Lower lobe of right lung (tissue), 2 donors: Measurements from ENCODE around the gene WIPI1. TPM values are rescaled to one million over a fixed set of nuclear protein-coding genes. Genes with fewer than 3 reads are reported as not detected.

Experiments
- ATAC-seq, 2 donors: fragments of 200-7000 bp; cut with Tn5 transposase; one replicate each; pipeline ENCODE4 v1.9.1; 2020 to 2022; ENCODE audit warnings: mild to moderate bottlenecking in 2 of 2, moderate library complexity in 2 of 2
- DNase-seq: peaks from one replicate; pipeline ENCODE4 v3.0.0-alpha.2; 2020
- H3K27ac ChIP-seq: fragments of 200-600 bp; one replicate; pipeline ENCODE4 v1.8.0; 2022
- H3K27me3 ChIP-seq: fragments of 200-600 bp; one replicate; pipeline ENCODE4 v1.8.0; 2022; ENCODE audit warnings: low read depth
- H3K36me3 ChIP-seq: fragments of 200-600 bp; one replicate; pipeline ENCODE4 v1.8.0; 2022; ENCODE audit warnings: mild to moderate bottlenecking
- H3K4me1 ChIP-seq: fragments of 200-600 bp; one replicate; pipeline ENCODE4 v1.8.0; 2022
- H3K4me3 ChIP-seq: fragments of 200-600 bp; one replicate; pipeline ENCODE4 v1.8.0; 2022; ENCODE audit warnings: mild to moderate bottlenecking
- H3K9me3 ChIP-seq: fragments of 200-600 bp; one replicate; pipeline ENCODE4 v1.8.0; 2022
- CTCF ChIP-seq: fragments of 200-600 bp; IDR thresholded peaks from one replicate; pipeline ENCODE4 v1.8.0; 2022; ENCODE audit warnings: antibody characterized with exemption, mild to moderate bottlenecking
- intact Hi-C: fragments of 100-400 bp; cut with DNase I; formaldehyde crosslinking; loops from one replicate; pipeline ENCODE4 v1.11.0; 2022
- total RNA-seq: library from RNA; stranded (reverse); fragmentation: NEBNext Ultra II Directional; extraction: Animal tissue kit (Norgen Biotek cat#: 25700); gene quantifications from one replicate; pipeline ENCODE4 v1.2.1, GENCODE V29; 2021
- donor health status: DM: no; HTN: yes; CAD: no; lungs with severe emphysema.

The WIPI1 gene
- total RNA-seq, 1 donor from 2014 or later: 37.5 TPM

- peaks cover 57% of the 10 kb centered on the region for H3K4me1 ChIP-seq
- H3K36me3 ChIP-seq: peaks cover 38% of the 10 kb centered on the region
- H3K4me3 ChIP-seq: no peak overlapping the region
- H3K27me3 ChIP-seq: no peaks in the 10 kb centered on the region
- peak; percentile 25 to 49 for ATAC-seq
- H3K9me3 ChIP-seq: no peaks in the 10 kb centered on the region
- intact Hi-C loops: no loop called here
- peak overlapping the region; percentile 66 for H3K27ac ChIP-seq
- DNase-seq: no peak
- TF ChIP-seq CTCF: no peak
These were observed 16.1 kb downstream of the WIPI1 start for GRCh38 chr17:68441070-68441770.

- Histone ChIP-seq H3K27me3 (no peaks in the 10 kb centered on the region), H3K4me3 (no peak overlapping the region), H3K36me3 (peaks cover 38% of the 10 kb centered on the region), H3K4me1 (peaks cover 61% of the 10 kb centered on the region), H3K9me3 (no peaks in the 10 kb centered on the region), H3K27ac (peak overlapping the region; percentile 66)
- intact Hi-C loops: no loop called here
- no peak for TF ChIP-seq CTCF
- ATAC-seq: no peak
- DNase-seq: no peak
These were observed 16.8 kb downstream of the WIPI1 start for GRCh38 chr17:68440526-68440925.

GRCh38 chr17:68439656-68440290 lies 17.5 kb downstream of the WIPI1 start:
- Histone ChIP-seq H3K27me3 (no peaks in the 10 kb centered on the region), H3K9me3 (no peaks in the 10 kb centered on the region), H3K27ac (no peak overlapping the region), H3K4me3 (no peak overlapping the region), H3K36me3 (peaks cover 38% of the 10 kb centered on the region), H3K4me1 (peaks cover 61% of the 10 kb centered on the region)
- DNase-seq (no peak), ATAC-seq (no peak)
- intact Hi-C loops: no loop called here
- no peak for TF ChIP-seq CTCF

GRCh38 chr17:68437979-68438822 lies 19.1 kb downstream of the WIPI1 start:
- DNase-seq (peak; percentile 72), ATAC-seq (peak; percentile 77 to 78)
- Histone ChIP-seq H3K27ac (peak overlapping the region; percentile 79), H3K4me3 (peak overlapping the region; percentile 18), H3K9me3 (no peaks in the 10 kb centered on the region), H3K4me1 (peaks cover 61% of the 10 kb centered on the region), H3K36me3 (peaks cover 38% of the 10 kb centered on the region), H3K27me3 (no peaks in the 10 kb centered on the region)
- intact Hi-C loops: no loop called here
- no peak for TF ChIP-seq CTCF

GRCh38 chr17:68435876-68436842 lies 21.1 kb downstream of the WIPI1 start:
- DNase-seq (peak; percentile 75), ATAC-seq (peak; percentile 87)
- intact Hi-C loops: no loop called here
- no peaks in the 10 kb centered on the region for H3K9me3 ChIP-seq
- H3K27ac ChIP-seq: no peak overlapping the region
- no peak overlapping the region for H3K4me3 ChIP-seq
- peaks cover 51% of the 10 kb centered on the region for H3K36me3 ChIP-seq
- H3K4me1 ChIP-seq: peaks cover 45% of the 10 kb centered on the region
- TF ChIP-seq CTCF: peak; percentile 95
- no peaks in the 10 kb centered on the region for H3K27me3 ChIP-seq
